OCI-LY7 (cell line): ENCODE results near the gene SMPD3. TPM values are rescaled to one million over a fixed set of nuclear protein-coding genes. Genes with fewer than 3 reads are reported as not detected.

Experiments used
- BruUV-seq: library from RNA; stranded (reverse); fragments of 400-500 nt; replicated peaks from 2 replicates; lab custom pipeline; 2021; lab: Mats Ljungman, UMichigan
- CTCF ChIA-PET: fragments of 300-600 bp; sonication (Branson Sonifier 250); formaldehyde crosslinking; loops from one replicate; lab custom pipeline; 2022; ENCODE audit warnings: antibody characterized with exemption; ENCODE audit not compliant: unreplicated experiment; lab: Charles Lee
- POLR2A ChIA-PET: fragments of 300-600 bp; sonication (Branson Sonifier 250); formaldehyde crosslinking; loops from one replicate; lab custom pipeline; 2022; ENCODE audit warnings: antibody characterized with exemption; lab: Charles Lee
- DNase-seq: peaks from one replicate; pipeline ENCODE4 v3.0.0-alpha.2; 2015; ENCODE audit warnings: low spot score
- H2AFZ ChIP-seq: fragments of 200-600 bp; sonication (generic), shearing (Covaris generic); 2 replicates; pipeline ENCODE4 v1.6.1; 2014; ENCODE audit warnings: mild to moderate bottlenecking, antibody characterized with exemption, low read length, moderate library complexity
- H3K27ac ChIP-seq: fragments of 200-600 bp; sonication (generic); 2 replicates; pipeline ENCODE4 v1.5.1; 2014; ENCODE audit warnings: mixed run types, low read depth, mild to moderate bottlenecking, moderate library complexity, low read length, inconsistent platforms; ENCODE audit not compliant: poor library complexity, severe bottlenecking
- H3K36me3 ChIP-seq: fragments of 200-600 bp; sonication (generic); 2 replicates; pipeline ENCODE4 v1.6.1; 2014; ENCODE audit warnings: mild to moderate bottlenecking, antibody characterized with exemption, low read length, moderate library complexity, mixed read lengths; ENCODE audit not compliant: insufficient read depth
- H3K4me1 ChIP-seq: fragments of 200-600 bp; sonication (generic); 2 replicates; pipeline ENCODE4 v1.5.1; 2014; ENCODE audit warnings: mild to moderate bottlenecking, low read length; ENCODE audit not compliant: insufficient read depth, poor library complexity, severe bottlenecking
- H3K4me2 ChIP-seq: fragments of 200-600 bp; sonication (generic); 2 replicates; pipeline ENCODE4 v1.6.1; 2014; ENCODE audit warnings: mild to moderate bottlenecking, low read length
- H3K4me3 ChIP-seq: fragments of 200-600 bp; sonication (generic); 2 replicates; pipeline ENCODE4 v1.5.1; 2014; ENCODE audit warnings: mild to moderate bottlenecking, low read depth, low read length; ENCODE audit not compliant: poor library complexity, severe bottlenecking
- H3K79me2 ChIP-seq: fragments of 200-600 bp; sonication (generic); 2 replicates; pipeline ENCODE4 v1.6.1; 2016; ENCODE audit warnings: low read depth, mild to moderate bottlenecking, low read length, moderate library complexity, mixed read lengths; ENCODE audit not compliant: insufficient read depth
- H3K9me2 ChIP-seq: fragments of 200-600 bp; sonication (generic); 2 replicates; pipeline ENCODE4 v1.6.1; 2016; ENCODE audit warnings: mild to moderate bottlenecking, low read length, mixed read lengths; ENCODE audit not compliant: insufficient read depth
- H3K9me3 ChIP-seq: fragments of 200-600 bp; sonication (generic); 2 replicates; pipeline ENCODE4 v1.6.1; 2014; ENCODE audit warnings: mild to moderate bottlenecking, mixed run types, low read length, mixed read lengths
- H4K20me1 ChIP-seq: fragments of 200-600 bp; sonication (generic); 2 replicates; pipeline ENCODE4 v1.6.1; 2014; ENCODE audit warnings: mild to moderate bottlenecking, antibody characterized with exemption, low read length, moderate library complexity, mixed read lengths; ENCODE audit not compliant: insufficient read depth
- EZH2phosphoT487 ChIP-seq: fragments of 200-600 bp; sonication (generic); IDR thresholded peaks from 2 replicates; pipeline ENCODE4 v1.6.1; 2018; ENCODE audit warnings: low read depth, borderline replicate concordance, mild to moderate bottlenecking, mixed run types, antibody characterized with exemption, low read length, moderate library complexity, mixed read lengths
- intact Hi-C: fragments of 100-400 bp; cut with micrococcal nuclease; formaldehyde crosslinking; loops from one replicate; pipeline ENCODE4 v1.10.0; 2022; ENCODE audit not compliant: unreplicated experiment
- total RNA-seq, 2 experiments: library from RNA; depleted of rRNA in 1 of 2; stranded (reverse); fragments of >200 nt in 1 of 2; shearing (Covaris generic) in 1 of 2; gene quantifications; 2 replicates each; pipeline ENCODE4 v1.2.3, GENCODE V29; 2014 to 2022
- TF ChIP-seq, protein P1 (sequence below): fragments of 200-600 bp; sonication (generic); conservative IDR thresholded peaks from 2 replicates; pipeline ENCODE4 v1.5.1; 2014; ENCODE audit warnings: mild to moderate bottlenecking, antibody characterized with exemption, low read length, moderate library complexity, mixed read lengths

Gene SMPD3
- total RNA-seq, 2 experiments from 2014 or later, result 0.16 to 0.51 TPM

DNA sequence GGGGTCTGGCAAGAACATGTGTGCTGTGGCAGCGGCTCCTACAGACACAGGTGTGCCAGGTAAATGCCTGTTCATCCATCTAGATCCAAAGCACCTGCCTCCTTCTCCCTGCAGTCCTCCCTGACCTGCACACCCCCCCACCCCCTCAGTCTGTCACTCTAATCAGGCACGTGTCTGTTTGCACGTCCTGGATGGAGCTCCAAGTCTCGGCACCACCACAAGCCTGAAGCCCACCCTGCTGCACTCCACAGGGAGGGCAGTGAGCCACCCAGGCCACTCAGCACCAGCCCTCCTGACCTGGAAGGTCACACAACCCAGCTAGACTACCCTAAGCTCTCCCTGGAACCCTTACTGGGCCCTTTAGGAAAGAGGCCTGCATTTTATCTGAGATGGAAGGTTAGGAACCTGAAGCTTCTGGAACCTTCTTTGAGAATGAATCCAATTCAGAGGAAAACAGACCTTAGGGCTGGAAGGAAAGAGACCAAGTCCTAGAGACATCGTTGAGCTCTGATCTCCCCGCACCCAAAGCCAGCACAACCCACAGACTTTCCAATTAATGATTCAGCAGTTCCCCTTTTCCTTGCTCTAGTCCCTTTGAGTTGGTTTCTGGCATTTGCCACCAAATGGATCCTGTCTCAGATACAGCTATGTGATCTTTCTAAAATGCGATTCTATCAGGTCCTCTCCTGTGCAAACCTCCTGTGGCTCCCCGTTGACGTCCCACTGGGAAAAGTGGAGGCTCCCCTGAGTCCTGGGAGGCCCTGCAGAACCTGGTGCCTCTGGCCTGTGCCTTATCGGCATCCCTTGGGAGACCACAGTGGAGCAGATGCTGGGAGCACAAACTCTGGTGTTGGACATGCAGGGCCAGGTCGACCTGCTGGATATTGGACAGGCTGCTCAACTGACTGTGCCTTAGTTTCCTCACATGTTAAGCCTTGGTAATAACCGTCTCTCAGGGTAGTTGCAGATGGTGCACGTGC lies 69.6 kb downstream of the SMPD3 start:
- Histone ChIP-seq H3K36me3 (no peaks in the 10 kb centered on the region), H2AFZ (no peak overlapping the region), H3K79me2 (no peaks in the 10 kb centered on the region), H3K4me3 (no peak overlapping the region), H3K4me1 (peaks cover 13% of the 10 kb centered on the region), H3K27ac (no peak overlapping the region), H3K9me2 (no peaks in the 10 kb centered on the region), H3K4me2 (no peak overlapping the region), H3K9me3 (no peaks in the 10 kb centered on the region), H4K20me1 (no peaks in the 10 kb centered on the region)
- intact Hi-C loops, result no loop called here
- ChIA-PET POLR2A (interaction anchor here (0.7 kb wide), 1 partner anchor 25 kb away, joined by 3 read pairs; no protein-coding TSS in a partner anchor), CTCF (interaction anchor here (0.5 to 0.6 kb wide), 2 partner anchors 120 to 716 kb away, joined by 3 to 5 read pairs; no protein-coding TSS in a partner anchor)
- no TSS peak for BruUV-seq
- no peak for TF ChIP-seq EZH2phosphoT487
- TF ChIP-seq, protein P1, sequence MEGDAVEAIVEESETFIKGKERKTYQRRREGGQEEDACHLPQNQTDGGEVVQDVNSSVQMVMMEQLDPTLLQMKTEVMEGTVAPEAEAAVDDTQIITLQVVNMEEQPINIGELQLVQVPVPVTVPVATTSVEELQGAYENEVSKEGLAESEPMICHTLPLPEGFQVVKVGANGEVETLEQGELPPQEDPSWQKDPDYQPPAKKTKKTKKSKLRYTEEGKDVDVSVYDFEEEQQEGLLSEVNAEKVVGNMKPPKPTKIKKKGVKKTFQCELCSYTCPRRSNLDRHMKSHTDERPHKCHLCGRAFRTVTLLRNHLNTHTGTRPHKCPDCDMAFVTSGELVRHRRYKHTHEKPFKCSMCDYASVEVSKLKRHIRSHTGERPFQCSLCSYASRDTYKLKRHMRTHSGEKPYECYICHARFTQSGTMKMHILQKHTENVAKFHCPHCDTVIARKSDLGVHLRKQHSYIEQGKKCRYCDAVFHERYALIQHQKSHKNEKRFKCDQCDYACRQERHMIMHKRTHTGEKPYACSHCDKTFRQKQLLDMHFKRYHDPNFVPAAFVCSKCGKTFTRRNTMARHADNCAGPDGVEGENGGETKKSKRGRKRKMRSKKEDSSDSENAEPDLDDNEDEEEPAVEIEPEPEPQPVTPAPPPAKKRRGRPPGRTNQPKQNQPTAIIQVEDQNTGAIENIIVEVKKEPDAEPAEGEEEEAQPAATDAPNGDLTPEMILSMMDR, result no peak
- DNase-seq, result no peak

- intact Hi-C loops, result no loop called here
- peaks cover 13% of the 10 kb centered on the region for H3K4me1 ChIP-seq
- H3K79me2 ChIP-seq, result no peaks in the 10 kb centered on the region
- H3K36me3 ChIP-seq, result no peaks in the 10 kb centered on the region
- no peaks in the 10 kb centered on the region for H3K9me3 ChIP-seq
- H2AFZ ChIP-seq, result no peak overlapping the region
- no peak for DNase-seq
- H3K4me3 ChIP-seq, result no peak overlapping the region
- H3K4me2 ChIP-seq, result no peak overlapping the region
- no TSS peak for BruUV-seq
- POLR2A ChIA-PET, result interaction anchor here (0.6 kb wide), 1 partner anchor 18 kb away, joined by 3 read pairs; no protein-coding TSS in a partner anchor
- TF ChIP-seq, protein P1, result no peak
- H3K9me2 ChIP-seq, result no peaks in the 10 kb centered on the region
- no peaks in the 10 kb centered on the region for H4K20me1 ChIP-seq
- no peak overlapping the region for H3K27ac ChIP-seq
- CTCF ChIA-PET, result interaction anchor here (0.5 kb wide), 1 partner anchor 715 kb away, joined by 3 read pairs; no protein-coding TSS in a partner anchor
Measured at GRCh38 chr16:68377667-68378393, 70.5 kb downstream of the SMPD3 start.
